HL-60 (cell line): Measurements from ENCODE around the gene FASN.

Experiments used
- DNase-seq, 2 experiments: peaks; one replicate each; pipeline ENCODE4 v3.0.0-alpha.2; 2010 to 2020; ENCODE audit warnings: low read depth in 1 of 2, low spot score in 1 of 2
- H3K27ac ChIP-seq: fragments of 250-450 bp; sonication (Bioruptor Pico); replicated peaks from 2 replicates; pipeline ENCODE4 v1.5.1; 2020; ENCODE audit warnings: mild to moderate bottlenecking, moderate library complexity
- H3K27me3 ChIP-seq: fragments of 250-450 bp; sonication (Bioruptor Pico); 2 replicates; pipeline ENCODE4 v1.5.1; 2021; ENCODE audit warnings: mild to moderate bottlenecking, moderate library complexity; ENCODE audit not compliant: insufficient read depth, poor library complexity, severe bottlenecking
- H3K4me3 ChIP-seq: replicated peaks from 2 replicates; pipeline ENCODE4 v1.5.1; 2011; ENCODE audit warnings: mild to moderate bottlenecking, control low read depth, low read length; ENCODE audit not compliant: insufficient read depth
- CTCF ChIP-seq: IDR thresholded peaks from one replicate; pipeline ENCODE4 v1.5.1; 2011; ENCODE audit warnings: low read length, control low read depth, inconsistent platforms; ENCODE audit not compliant: insufficient read depth
- GABPA ChIP-seq: IDR thresholded peaks from 2 replicates; pipeline ENCODE4 v1.6.1; 2012; ENCODE audit warnings: low read depth
- POLR2AphosphoS5 ChIP-seq: IDR thresholded peaks from 2 replicates; pipeline ENCODE4 v1.6.1; 2012; ENCODE audit warnings: low read depth
- REST ChIP-seq: IDR thresholded peaks from 2 replicates; pipeline ENCODE4 v1.6.1; 2012; ENCODE audit warnings: low read depth; ENCODE audit not compliant: insufficient replicate concordance
- SPI1 ChIP-seq: IDR thresholded peaks from 2 replicates; pipeline ENCODE4 v1.6.1; 2012; ENCODE audit warnings: low read depth, mild to moderate bottlenecking, borderline replicate concordance

Gene FASN

GRCh38 chr17:82063424-82064415 is 34.3 kb downstream of the FASN start:
- DNase-seq = no peak
- Histone ChIP-seq H3K27ac (no peak overlapping the region), H3K4me3 (no peak overlapping the region), H3K27me3 (no peaks in the 10 kb centered on the region)
- TF ChIP-seq CTCF = no peak
- TF ChIP-seq POLR2AphosphoS5 = no peak; the same call in 1 of the 2 replicates
- no peak for TF ChIP-seq REST
- no peak for TF ChIP-seq SPI1
- TF ChIP-seq GABPA = no peak

- Histone ChIP-seq H3K27me3 (no peaks in the 10 kb centered on the region), H3K27ac (no peak overlapping the region), H3K4me3 (no peak overlapping the region)
- TF ChIP-seq SPI1 = no peak
- no peak for TF ChIP-seq POLR2AphosphoS5
- TF ChIP-seq CTCF = no peak
- TF ChIP-seq GABPA = no peak
- no peak for TF ChIP-seq REST
- DNase-seq = no peak
These were observed 35.1 kb downstream of the FASN start for GRCh38 chr17:82062984-82063368.

GRCh38 chr17:82062076-82062983 is 35.7 kb downstream of the FASN start:
- TF ChIP-seq GABPA (no peak), SPI1 (no peak), REST (no peak), POLR2AphosphoS5 (no peak), CTCF (no peak)
- no peaks in the 10 kb centered on the region for H3K27me3 ChIP-seq
- H3K27ac ChIP-seq = no peak overlapping the region
- H3K4me3 ChIP-seq = no peak overlapping the region
- DNase-seq = no peak
